Measurements from ENCODE around the gene BCS1L. TPM values are rescaled to one million over a fixed set of nuclear protein-coding genes. Genes with fewer than 3 reads are reported as not detected.
A peak's percentile ranks its signal among the peaks of the same experiment; 100 is the strongest.

Gene BCS1L
- total and polyA plus RNA-seq, 2 of the 13 experiments (the other 11 are each of a cell fraction or from before 2014, with no cell fraction given): 48.9 to 76.0 TPM

DNA sequence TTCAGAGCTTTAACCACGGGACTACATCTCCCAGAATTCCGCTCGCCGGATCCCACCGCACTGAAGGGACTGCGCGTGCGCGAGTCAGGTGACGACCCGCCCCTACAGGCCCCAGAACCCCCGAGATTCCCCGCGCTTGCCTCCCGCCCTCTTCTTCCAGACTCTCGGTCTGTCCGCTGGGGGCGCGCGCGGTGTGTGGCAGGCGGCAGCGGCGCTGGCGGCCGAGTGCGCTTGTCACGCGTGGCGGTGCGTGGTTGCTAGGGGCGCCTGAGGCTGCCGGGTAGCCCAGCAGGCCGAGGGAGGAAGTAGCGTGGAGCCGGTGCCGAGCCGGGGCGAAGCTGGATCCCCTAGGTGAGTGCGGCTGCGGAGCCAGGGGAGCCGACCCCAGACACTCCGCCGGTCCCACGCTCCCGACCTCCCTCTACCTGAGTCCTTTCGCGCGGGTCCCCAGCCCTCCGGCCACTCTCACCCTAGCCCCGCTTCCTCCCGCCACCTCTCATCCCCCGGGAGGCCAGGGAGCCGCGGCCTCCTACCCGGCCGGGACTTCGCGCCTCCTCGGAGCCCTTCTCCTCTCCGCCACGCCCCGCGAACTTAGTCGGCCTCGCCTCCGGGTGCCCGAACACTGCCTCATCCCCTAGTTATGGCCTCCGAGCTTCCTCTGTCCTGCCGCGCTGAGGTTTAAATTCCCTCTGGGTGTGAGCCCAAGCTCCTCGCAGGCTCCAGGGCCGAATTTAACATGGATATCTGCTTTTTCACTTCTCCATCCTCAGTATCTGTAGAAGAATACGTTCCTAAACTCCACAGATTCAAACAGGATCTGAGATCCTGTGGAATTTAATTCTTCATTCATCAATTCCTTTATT is 51.4 kb downstream of the BCS1L start, which contains the start of gene TTLL4 (continued):
- TF ChIP-seq ZUFSP (CRISPR knock-in tag; IDR thresholded peaks at IDR 0.05; ENCODE audit: borderline replicate concordance) (no peak), SSRP1 (CRISPR knock-in tag; IDR thresholded peaks at IDR 0.05) (no peak; the same call in 1 of the 2 replicates), ZNF34 (CRISPR knock-in tag; IDR thresholded peaks at IDR 0.05; ENCODE audit: borderline replicate concordance) (peak; percentile 95; the same call in 1 of the 2 replicates), TP53 (CRISPR knock-in tag; conservative IDR thresholded peaks at IDR 0.05) (peak; percentile 27; the same call in 1 of the 2 replicates), BATF2 (CRISPR knock-in tag; IDR thresholded peaks at IDR 0.05) (peak; percentile 54; the same call in 1 of the 2 replicates), DR1 (CRISPR knock-in tag; IDR thresholded peaks at IDR 0.05) (peak; percentile 81; the same call in 1 of the 2 replicates), NONO (IDR thresholded peaks at IDR 0.05) (no peak), NONO (CRISPR knock-in tag; conservative IDR thresholded peaks at IDR 0.05) (peak; percentile 98), NR2F1 (CRISPR knock-in tag; IDR thresholded peaks at IDR 0.05) (0 out of 4 replicates have a peak, but pooled peaks of 1 of the 2 experiments have one; percentile 37), FOXM1 (CRISPR knock-in tag; IDR thresholded peaks at IDR 0.05) (no peak), PITX1 (CRISPR knock-in tag; IDR thresholded peaks at IDR 0.05) (peak; percentile 31; the same call in 1 of the 2 replicates), CAMTA2 (CRISPR knock-in tag; IDR thresholded peaks at IDR 0.05; ENCODE audit: borderline replicate concordance) (peak; percentile 86; the same call in 1 of the 2 replicates), SNRNP70 (IDR thresholded peaks at IDR 0.05; ENCODE audit: low read depth, low read length) (no peak)
- TF ChIP-seq, protein P1, sequence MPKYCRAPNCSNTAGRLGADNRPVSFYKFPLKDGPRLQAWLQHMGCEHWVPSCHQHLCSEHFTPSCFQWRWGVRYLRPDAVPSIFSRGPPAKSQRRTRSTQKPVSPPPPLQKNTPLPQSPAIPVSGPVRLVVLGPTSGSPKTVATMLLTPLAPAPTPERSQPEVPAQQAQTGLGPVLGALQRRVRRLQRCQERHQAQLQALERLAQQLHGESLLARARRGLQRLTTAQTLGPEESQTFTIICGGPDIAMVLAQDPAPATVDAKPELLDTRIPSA (CRISPR knock-in tag; IDR thresholded peaks at IDR 0.05; ENCODE audit: borderline replicate concordance): no peak; the same call in 1 of the 2 replicates
- TF ChIP-seq, protein P2, sequence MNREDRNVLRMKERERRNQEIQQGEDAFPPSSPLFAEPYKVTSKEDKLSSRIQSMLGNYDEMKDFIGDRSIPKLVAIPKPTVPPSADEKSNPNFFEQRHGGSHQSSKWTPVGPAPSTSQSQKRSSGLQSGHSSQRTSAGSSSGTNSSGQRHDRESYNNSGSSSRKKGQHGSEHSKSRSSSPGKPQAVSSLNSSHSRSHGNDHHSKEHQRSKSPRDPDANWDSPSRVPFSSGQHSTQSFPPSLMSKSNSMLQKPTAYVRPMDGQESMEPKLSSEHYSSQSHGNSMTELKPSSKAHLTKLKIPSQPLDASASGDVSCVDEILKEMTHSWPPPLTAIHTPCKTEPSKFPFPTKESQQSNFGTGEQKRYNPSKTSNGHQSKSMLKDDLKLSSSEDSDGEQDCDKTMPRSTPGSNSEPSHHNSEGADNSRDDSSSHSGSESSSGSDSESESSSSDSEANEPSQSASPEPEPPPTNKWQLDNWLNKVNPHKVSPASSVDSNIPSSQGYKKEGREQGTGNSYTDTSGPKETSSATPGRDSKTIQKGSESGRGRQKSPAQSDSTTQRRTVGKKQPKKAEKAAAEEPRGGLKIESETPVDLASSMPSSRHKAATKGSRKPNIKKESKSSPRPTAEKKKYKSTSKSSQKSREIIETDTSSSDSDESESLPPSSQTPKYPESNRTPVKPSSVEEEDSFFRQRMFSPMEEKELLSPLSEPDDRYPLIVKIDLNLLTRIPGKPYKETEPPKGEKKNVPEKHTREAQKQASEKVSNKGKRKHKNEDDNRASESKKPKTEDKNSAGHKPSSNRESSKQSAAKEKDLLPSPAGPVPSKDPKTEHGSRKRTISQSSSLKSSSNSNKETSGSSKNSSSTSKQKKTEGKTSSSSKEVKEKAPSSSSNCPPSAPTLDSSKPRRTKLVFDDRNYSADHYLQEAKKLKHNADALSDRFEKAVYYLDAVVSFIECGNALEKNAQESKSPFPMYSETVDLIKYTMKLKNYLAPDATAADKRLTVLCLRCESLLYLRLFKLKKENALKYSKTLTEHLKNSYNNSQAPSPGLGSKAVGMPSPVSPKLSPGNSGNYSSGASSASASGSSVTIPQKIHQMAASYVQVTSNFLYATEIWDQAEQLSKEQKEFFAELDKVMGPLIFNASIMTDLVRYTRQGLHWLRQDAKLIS (CRISPR knock-in tag; IDR thresholded peaks at IDR 0.05): no peak
- TF ChIP-seq, protein P3, sequence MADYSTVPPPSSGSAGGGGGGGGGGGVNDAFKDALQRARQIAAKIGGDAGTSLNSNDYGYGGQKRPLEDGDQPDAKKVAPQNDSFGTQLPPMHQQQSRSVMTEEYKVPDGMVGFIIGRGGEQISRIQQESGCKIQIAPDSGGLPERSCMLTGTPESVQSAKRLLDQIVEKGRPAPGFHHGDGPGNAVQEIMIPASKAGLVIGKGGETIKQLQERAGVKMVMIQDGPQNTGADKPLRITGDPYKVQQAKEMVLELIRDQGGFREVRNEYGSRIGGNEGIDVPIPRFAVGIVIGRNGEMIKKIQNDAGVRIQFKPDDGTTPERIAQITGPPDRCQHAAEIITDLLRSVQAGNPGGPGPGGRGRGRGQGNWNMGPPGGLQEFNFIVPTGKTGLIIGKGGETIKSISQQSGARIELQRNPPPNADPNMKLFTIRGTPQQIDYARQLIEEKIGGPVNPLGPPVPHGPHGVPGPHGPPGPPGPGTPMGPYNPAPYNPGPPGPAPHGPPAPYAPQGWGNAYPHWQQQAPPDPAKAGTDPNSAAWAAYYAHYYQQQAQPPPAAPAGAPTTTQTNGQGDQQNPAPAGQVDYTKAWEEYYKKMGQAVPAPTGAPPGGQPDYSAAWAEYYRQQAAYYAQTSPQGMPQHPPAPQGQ (CRISPR knock-in tag; IDR thresholded peaks at IDR 0.05; ENCODE audit: borderline replicate concordance): no peak
- TF ChIP-seq, protein P4, sequence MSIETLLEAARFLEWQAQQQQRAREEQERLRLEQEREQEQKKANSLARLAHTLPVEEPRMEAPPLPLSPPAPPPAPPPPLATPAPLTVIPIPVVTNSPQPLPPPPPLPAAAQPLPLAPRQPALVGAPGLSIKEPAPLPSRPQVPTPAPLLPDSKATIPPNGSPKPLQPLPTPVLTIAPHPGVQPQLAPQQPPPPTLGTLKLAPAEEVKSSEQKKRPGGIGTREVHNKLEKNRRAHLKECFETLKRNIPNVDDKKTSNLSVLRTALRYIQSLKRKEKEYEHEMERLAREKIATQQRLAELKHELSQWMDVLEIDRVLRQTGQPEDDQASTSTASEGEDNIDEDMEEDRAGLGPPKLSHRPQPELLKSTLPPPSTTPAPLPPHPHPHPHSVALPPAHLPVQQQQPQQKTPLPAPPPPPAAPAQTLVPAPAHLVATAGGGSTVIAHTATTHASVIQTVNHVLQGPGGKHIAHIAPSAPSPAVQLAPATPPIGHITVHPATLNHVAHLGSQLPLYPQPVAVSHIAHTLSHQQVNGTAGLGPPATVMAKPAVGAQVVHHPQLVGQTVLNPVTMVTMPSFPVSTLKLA (IDR thresholded peaks at IDR 0.05): peak; percentile 56

All from HepG2 (cell line).